HEK293 (cell line): ENCODE results near the gene KRTAP3-3.

Experiments used
- CTCF ChIA-PET: fragments of 350-600 bp; formaldehyde crosslinking; extraction: SDS; loops from one replicate; lab custom pipeline; 2021; ENCODE audit warnings: antibody characterized with exemption; lab: Yijun Ruan, JAX
- POLR2A ChIA-PET: fragments of 300-600 bp; formaldehyde crosslinking; extraction: SDS; loops from one replicate; lab custom pipeline; 2020; ENCODE audit warnings: antibody characterized with exemption, inconsistent platforms; lab: Yijun Ruan, JAX
- H3K27ac ChIP-seq: fragments of 200-500 bp; sonication (Bioruptor generic); 2 replicates; pipeline ENCODE4 v1.5.1; 2014; ENCODE audit warnings: low read depth, low read length, control low read depth, inconsistent platforms; ENCODE audit errors: extremely low read depth
- H3K36me3 ChIP-seq, 2 experiments: fragments of 200-500 bp in 1 of 2; sonication (Bioruptor generic) in 1 of 2; 1 replicate in 1 of 2; 2 replicates in 1 of 2; pipeline ENCODE4 v1.5.1; 2014 to 2017; ENCODE audit warnings: inconsistent platforms in 2 of 2, low read length in 2 of 2; ENCODE audit not compliant: control insufficient read depth in 2 of 2, insufficient read depth in 1 of 2
- H3K4me1 ChIP-seq: fragments of 200-500 bp; sonication (Bioruptor generic); 2 replicates; pipeline ENCODE4 v1.5.1; 2014; ENCODE audit warnings: mild to moderate bottlenecking, low read length, inconsistent platforms; ENCODE audit not compliant: control insufficient read depth, insufficient read depth
- H3K4me3 ChIP-seq: 2 replicates; pipeline ENCODE4 v1.5.1; 2011; ENCODE audit warnings: low read depth, mild to moderate bottlenecking, control low read depth, low read length, moderate library complexity
- H3K9me3 ChIP-seq: fragments of 200-500 bp; sonication (Bioruptor generic); 2 replicates; pipeline ENCODE4 v1.5.1; 2014; ENCODE audit warnings: low read depth, low read length, inconsistent platforms; ENCODE audit not compliant: control insufficient read depth, insufficient read depth
- FEZF1 ChIP-seq: fragments of 450-650 bp; formaldehyde crosslinking; IDR thresholded peaks from 2 replicates; pipeline ENCODE4 v1.5.1; 2016; ENCODE audit warnings: missing biosample characterization, missing genetic modification characterization
- GLIS2 ChIP-seq: fragments of 450-650 bp; formaldehyde crosslinking; IDR thresholded peaks from 2 replicates; pipeline ENCODE4 v1.5.1; 2016; ENCODE audit warnings: missing biosample characterization, missing genetic modification characterization
- HOXA7 ChIP-seq: sonication (generic); formaldehyde crosslinking; IDR thresholded peaks from 2 replicates; pipeline ENCODE4 v1.8.1; 2022; ENCODE audit warnings: missing genetic modification reagents, borderline replicate concordance
- HOXD13 ChIP-seq: sonication (generic); formaldehyde crosslinking; IDR thresholded peaks from 2 replicates; pipeline ENCODE4 v1.8.0; 2022; ENCODE audit warnings: missing genetic modification reagents, borderline replicate concordance
- SP7 ChIP-seq: fragments of 450-650 bp; formaldehyde crosslinking; IDR thresholded peaks from 2 replicates; pipeline ENCODE4 v1.5.1; 2016; ENCODE audit warnings: missing biosample characterization, missing genetic modification characterization
- ZBTB21 ChIP-seq: fragments of 450-650 bp; formaldehyde crosslinking; IDR thresholded peaks from 2 replicates; pipeline ENCODE4 v1.5.1; 2017; ENCODE audit warnings: missing biosample characterization, missing genetic modification characterization
- ZBTB8A ChIP-seq: fragments of 450-650 bp; formaldehyde crosslinking; IDR thresholded peaks from 2 replicates; pipeline ENCODE4 v1.5.1; 2016; ENCODE audit warnings: missing biosample characterization, missing genetic modification characterization
- ZFHX2 ChIP-seq: fragments of 450-650 bp; formaldehyde crosslinking; conservative IDR thresholded peaks from 2 replicates; pipeline ENCODE4 v1.5.1; 2016; ENCODE audit warnings: missing biosample characterization, missing genetic modification characterization
- ZNF155 ChIP-seq: fragments of 450-650 bp; formaldehyde crosslinking; IDR thresholded peaks from 2 replicates; pipeline ENCODE4 v1.5.1; 2016; ENCODE audit warnings: missing biosample characterization, missing genetic modification characterization
- ZNF354C ChIP-seq: fragments of 450-650 bp; formaldehyde crosslinking; IDR thresholded peaks from 2 replicates; pipeline ENCODE4 v1.5.1; 2016; ENCODE audit warnings: missing biosample characterization, missing genetic modification characterization, low read depth, borderline replicate concordance
- ZNF530 ChIP-seq: fragments of 450-650 bp; formaldehyde crosslinking; IDR thresholded peaks from 2 replicates; pipeline ENCODE4 v1.5.1; 2016; ENCODE audit warnings: low read depth, missing biosample characterization, missing genetic modification characterization
- ZNF677 ChIP-seq: fragments of 450-650 bp; IDR thresholded peaks from 2 replicates; pipeline ENCODE4 v1.5.0; 2018; ENCODE audit warnings: missing biosample characterization, mild to moderate bottlenecking, missing genetic modification characterization, moderate library complexity
- ZNF768 ChIP-seq: fragments of 450-650 bp; formaldehyde crosslinking; IDR thresholded peaks from 2 replicates; pipeline ENCODE4 v1.5.1; 2018; ENCODE audit warnings: missing biosample characterization, mild to moderate bottlenecking, missing genetic modification characterization
- TF ChIP-seq, protein P1 (sequence below): fragments of 450-650 bp; formaldehyde crosslinking; IDR thresholded peaks from 2 replicates; pipeline ENCODE4 v1.5.1; 2016; ENCODE audit warnings: missing biosample characterization, missing genetic modification characterization, low read depth
- TF ChIP-seq, protein P2 (sequence below): IDR thresholded peaks from 2 replicates; pipeline ENCODE4 v1.6.1; 2011; ENCODE audit warnings: mild to moderate bottlenecking, low read depth, low read length, borderline replicate concordance
- TF ChIP-seq, protein P3 (sequence below): fragments of 450-650 bp; formaldehyde crosslinking; IDR thresholded peaks from 2 replicates; pipeline ENCODE4 v1.5.1; 2016; ENCODE audit warnings: missing biosample characterization, missing genetic modification characterization
- TF ChIP-seq, protein P4 (sequence below): fragments of 450-650 bp; formaldehyde crosslinking; IDR thresholded peaks from 2 replicates; pipeline ENCODE4 v1.5.1; 2016; ENCODE audit warnings: missing biosample characterization, missing genetic modification characterization

The KRTAP3-3 gene

DNA sequence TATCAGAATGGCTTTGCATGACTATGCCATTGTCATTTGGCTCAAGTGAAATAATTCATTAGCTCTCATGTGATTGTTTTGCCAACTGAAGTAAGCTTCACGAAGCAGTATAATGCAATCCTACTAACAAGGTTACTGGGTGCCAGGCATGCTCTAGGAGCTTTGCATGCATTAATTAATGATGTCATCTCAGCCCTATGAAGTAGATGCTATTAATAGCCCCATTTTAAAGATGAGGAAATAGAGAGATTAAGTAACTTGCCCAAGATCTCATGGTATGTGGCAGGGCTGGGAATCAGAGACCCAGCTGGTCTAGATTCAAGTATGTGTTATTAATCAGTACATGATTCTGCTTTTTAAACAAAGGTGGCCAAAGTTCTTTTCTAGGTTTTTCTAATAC is 41.3 kb downstream of the KRTAP3-3 start:
- Histone ChIP-seq H3K27ac (no peak overlapping the region), H3K36me3 (no peaks in the 10 kb centered on the region), H3K4me1 (no peaks in the 10 kb centered on the region), H3K4me3 (no peak overlapping the region), H3K9me3 (no peaks in the 10 kb centered on the region)
- CTCF ChIA-PET: interaction anchor here (0.8 kb wide), 1 partner anchor 9 kb away, joined by 7 read pairs; no protein-coding TSS in a partner anchor
- TF ChIP-seq FEZF1: no peak
- TF ChIP-seq, protein P1, sequence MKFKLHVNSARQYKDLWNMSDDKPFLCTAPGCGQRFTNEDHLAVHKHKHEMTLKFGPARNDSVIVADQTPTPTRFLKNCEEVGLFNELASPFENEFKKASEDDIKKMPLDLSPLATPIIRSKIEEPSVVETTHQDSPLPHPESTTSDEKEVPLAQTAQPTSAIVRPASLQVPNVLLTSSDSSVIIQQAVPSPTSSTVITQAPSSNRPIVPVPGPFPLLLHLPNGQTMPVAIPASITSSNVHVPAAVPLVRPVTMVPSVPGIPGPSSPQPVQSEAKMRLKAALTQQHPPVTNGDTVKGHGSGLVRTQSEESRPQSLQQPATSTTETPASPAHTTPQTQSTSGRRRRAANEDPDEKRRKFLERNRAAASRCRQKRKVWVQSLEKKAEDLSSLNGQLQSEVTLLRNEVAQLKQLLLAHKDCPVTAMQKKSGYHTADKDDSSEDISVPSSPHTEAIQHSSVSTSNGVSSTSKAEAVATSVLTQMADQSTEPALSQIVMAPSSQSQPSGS (tag by site-specific recombination): peak; percentile 56; the same call in 1 of the 2 replicates
- 0 out of 2 replicates have a peak, but pooled peaks have one; percentile 24 for TF ChIP-seq ZBTB21 (tag by site-specific recombination)
- no peak for TF ChIP-seq ZBTB8A (tag by site-specific recombination)
- TF ChIP-seq ZFHX2 (tag by site-specific recombination): no peak
- TF ChIP-seq, protein P2, sequence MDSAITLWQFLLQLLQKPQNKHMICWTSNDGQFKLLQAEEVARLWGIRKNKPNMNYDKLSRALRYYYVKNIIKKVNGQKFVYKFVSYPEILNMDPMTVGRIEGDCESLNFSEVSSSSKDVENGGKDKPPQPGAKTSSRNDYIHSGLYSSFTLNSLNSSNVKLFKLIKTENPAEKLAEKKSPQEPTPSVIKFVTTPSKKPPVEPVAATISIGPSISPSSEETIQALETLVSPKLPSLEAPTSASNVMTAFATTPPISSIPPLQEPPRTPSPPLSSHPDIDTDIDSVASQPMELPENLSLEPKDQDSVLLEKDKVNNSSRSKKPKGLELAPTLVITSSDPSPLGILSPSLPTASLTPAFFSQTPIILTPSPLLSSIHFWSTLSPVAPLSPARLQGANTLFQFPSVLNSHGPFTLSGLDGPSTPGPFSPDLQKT: no peak
- POLR2A ChIA-PET: no interaction called here

DNA sequence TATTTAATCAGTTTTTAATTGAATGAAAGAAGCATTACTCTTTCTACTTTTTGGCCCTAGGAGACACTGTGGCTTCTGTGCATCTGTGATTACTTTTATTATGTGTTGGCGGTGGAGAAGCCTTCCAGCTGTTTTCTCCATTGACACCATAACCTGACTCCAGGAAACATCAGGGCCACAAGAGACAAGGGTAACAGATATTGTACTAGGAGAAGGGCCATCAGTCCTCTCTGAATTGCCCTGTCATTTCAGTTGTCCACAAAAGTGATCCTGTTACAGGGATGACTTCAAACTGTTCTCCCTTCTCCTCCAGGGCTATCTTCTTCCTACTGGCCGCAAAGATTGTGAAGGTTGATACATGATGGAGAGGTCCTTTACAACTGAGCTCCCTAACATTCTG is 41.8 kb downstream of the KRTAP3-3 start:
- H3K36me3 ChIP-seq: no peaks in the 10 kb centered on the region
- H3K9me3 ChIP-seq: no peaks in the 10 kb centered on the region
- no peaks in the 10 kb centered on the region for H3K4me1 ChIP-seq
- TF ChIP-seq SP7 (tag by site-specific recombination) (no peak), ZNF155 (tag by site-specific recombination) (no peak), ZNF768 (no peak), ZNF354C (tag by site-specific recombination) (no peak), HOXD13 (CRISPR knock-in tag) (no peak), HOXA7 (CRISPR knock-in tag) (no peak), ZNF530 (no peak), GLIS2 (tag by site-specific recombination) (no peak), ZNF677 (tag by site-specific recombination) (no peak)
- TF ChIP-seq, protein P3, sequence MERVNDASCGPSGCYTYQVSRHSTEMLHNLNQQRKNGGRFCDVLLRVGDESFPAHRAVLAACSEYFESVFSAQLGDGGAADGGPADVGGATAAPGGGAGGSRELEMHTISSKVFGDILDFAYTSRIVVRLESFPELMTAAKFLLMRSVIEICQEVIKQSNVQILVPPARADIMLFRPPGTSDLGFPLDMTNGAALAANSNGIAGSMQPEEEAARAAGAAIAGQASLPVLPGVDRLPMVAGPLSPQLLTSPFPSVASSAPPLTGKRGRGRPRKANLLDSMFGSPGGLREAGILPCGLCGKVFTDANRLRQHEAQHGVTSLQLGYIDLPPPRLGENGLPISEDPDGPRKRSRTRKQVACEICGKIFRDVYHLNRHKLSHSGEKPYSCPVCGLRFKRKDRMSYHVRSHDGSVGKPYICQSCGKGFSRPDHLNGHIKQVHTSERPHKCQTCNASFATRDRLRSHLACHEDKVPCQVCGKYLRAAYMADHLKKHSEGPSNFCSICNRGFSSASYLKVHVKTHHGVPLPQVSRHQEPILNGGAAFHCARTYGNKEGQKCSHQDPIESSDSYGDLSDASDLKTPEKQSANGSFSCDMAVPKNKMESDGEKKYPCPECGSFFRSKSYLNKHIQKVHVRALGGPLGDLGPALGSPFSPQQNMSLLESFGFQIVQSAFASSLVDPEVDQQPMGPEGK (tag by site-specific recombination): no peak
- TF ChIP-seq, protein P4, sequence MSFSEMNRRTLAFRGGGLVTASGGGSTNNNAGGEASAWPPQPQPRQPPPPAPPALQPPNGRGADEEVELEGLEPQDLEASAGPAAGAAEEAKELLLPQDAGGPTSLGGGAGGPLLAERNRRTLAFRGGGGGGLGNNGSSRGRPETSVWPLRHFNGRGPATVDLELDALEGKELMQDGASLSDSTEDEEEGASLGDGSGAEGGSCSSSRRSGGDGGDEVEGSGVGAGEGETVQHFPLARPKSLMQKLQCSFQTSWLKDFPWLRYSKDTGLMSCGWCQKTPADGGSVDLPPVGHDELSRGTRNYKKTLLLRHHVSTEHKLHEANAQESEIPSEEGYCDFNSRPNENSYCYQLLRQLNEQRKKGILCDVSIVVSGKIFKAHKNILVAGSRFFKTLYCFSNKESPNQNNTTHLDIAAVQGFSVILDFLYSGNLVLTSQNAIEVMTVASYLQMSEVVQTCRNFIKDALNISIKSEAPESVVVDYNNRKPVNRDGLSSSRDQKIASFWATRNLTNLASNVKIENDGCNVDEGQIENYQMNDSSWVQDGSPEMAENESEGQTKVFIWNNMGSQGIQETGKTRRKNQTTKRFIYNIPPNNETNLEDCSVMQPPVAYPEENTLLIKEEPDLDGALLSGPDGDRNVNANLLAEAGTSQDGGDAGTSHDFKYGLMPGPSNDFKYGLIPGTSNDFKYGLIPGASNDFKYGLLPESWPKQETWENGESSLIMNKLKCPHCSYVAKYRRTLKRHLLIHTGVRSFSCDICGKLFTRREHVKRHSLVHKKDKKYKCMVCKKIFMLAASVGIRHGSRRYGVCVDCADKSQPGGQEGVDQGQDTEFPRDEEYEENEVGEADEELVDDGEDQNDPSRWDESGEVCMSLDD (tag by site-specific recombination): no peak
- no peak overlapping the region for H3K4me3 ChIP-seq
- ChIA-PET POLR2A (no interaction called here), CTCF (interaction anchor here (0.6 to 0.8 kb wide), 2 partner anchors 10 to 186 kb away, joined by 3 to 7 read pairs; no protein-coding TSS in a partner anchor)
- no peak overlapping the region for H3K27ac ChIP-seq
